ENCODE results near the gene KCNIP1. TPM values are rescaled to one million over a fixed set of nuclear protein-coding genes. Genes with fewer than 3 reads are reported as not detected.
A peak's percentile ranks its signal among the peaks of the same experiment; 100 is the strongest.

KCNIP1 gene
- total and polyA plus RNA-seq, 8 donors, result 0.35 to 4.9 (median 2.5) TPM

- Histone ChIP-seq H3K27ac (no peak overlapping the region), H3K4me1 (peaks cover 0 to 2% of the 10 kb centered on the region in 2 donors), H3K9me3 (no peaks in the 10 kb centered on the region), H3K36me3 (no peaks in the 10 kb centered on the region), H3K4me3 (no peak overlapping the region), H3K27me3 (no peaks in the 10 kb centered on the region)
- DNase-seq (no peak), ATAC-seq (no peak)
- no peak for TF ChIP-seq CTCF (IDR thresholded peaks at IDR 0.05)
- intact Hi-C loops (cut with DNase I), result no loop called here
These were observed 29.6 kb downstream of the KCNIP1 start for GRCh38 chr5:170533383-170533782.

GRCh38 chr5:170534177-170534576 is 30.4 kb downstream of the KCNIP1 start:
- H3K9me3 ChIP-seq, result no peaks in the 10 kb centered on the region
- H3K27me3 ChIP-seq, result no peaks in the 10 kb centered on the region
- no peak overlapping the region for H3K27ac ChIP-seq
- H3K4me1 ChIP-seq, result peaks cover 0 to 10% of the 10 kb centered on the region in 2 donors
- no peak overlapping the region for H3K4me3 ChIP-seq
- DNase-seq, result peak in 1 of 4 donors; percentile 41
- intact Hi-C loops (cut with DNase I), result no loop called here
- no peaks in the 10 kb centered on the region for H3K36me3 ChIP-seq
- no peak for TF ChIP-seq CTCF (IDR thresholded peaks at IDR 0.05)
- ATAC-seq, result peak; percentile 85

GRCh38 chr5:170534941-170535340 is 31.1 kb downstream of the KCNIP1 start:
- Histone ChIP-seq H3K36me3 (no peaks in the 10 kb centered on the region), H3K4me3 (no peak overlapping the region), H3K9me3 (no peaks in the 10 kb centered on the region), H3K27me3 (no peaks in the 10 kb centered on the region), H3K4me1 (peaks cover 0 to 14% of the 10 kb centered on the region in 2 donors), H3K27ac (no peak overlapping the region)
- intact Hi-C loops (cut with DNase I), result no loop called here
- TF ChIP-seq CTCF (IDR thresholded peaks at IDR 0.05), result no peak
- ATAC-seq (no peak), DNase-seq (no peak)

- DNase-seq, result no peak
- no peak for ATAC-seq
- H3K27ac ChIP-seq, result no peak overlapping the region
- H3K9me3 ChIP-seq, result no peaks in the 10 kb centered on the region
- TF ChIP-seq CTCF (IDR thresholded peaks at IDR 0.05), result no peak
- no peaks in the 10 kb centered on the region for H3K27me3 ChIP-seq
- intact Hi-C loops (cut with DNase I), result no loop called here
- peaks cover 0 to 14% of the 10 kb centered on the region in 2 donors for H3K4me1 ChIP-seq
- H3K36me3 ChIP-seq, result no peaks in the 10 kb centered on the region
- H3K4me3 ChIP-seq, result no peak overlapping the region
These were observed 32.7 kb downstream of the KCNIP1 start for GRCh38 chr5:170536525-170536924.

- DNase-seq (no peak), ATAC-seq (no peak)
- no peak for TF ChIP-seq CTCF (IDR thresholded peaks at IDR 0.05)
- Histone ChIP-seq H3K36me3 (no peaks in the 10 kb centered on the region), H3K4me1 (peaks cover 0 to 14% of the 10 kb centered on the region in 2 donors), H3K27me3 (no peaks in the 10 kb centered on the region), H3K4me3 (no peak overlapping the region), H3K27ac (no peak overlapping the region), H3K9me3 (no peaks in the 10 kb centered on the region)
- intact Hi-C loops (cut with DNase I), result no loop called here
These were observed 33.8 kb downstream of the KCNIP1 start for GRCh38 chr5:170537451-170538095.

Measured in left lung (tissue), 10 donors.